GM23338 (cell line): ENCODE data around the gene SGCG. TPM values are rescaled to one million over a fixed set of nuclear protein-coding genes. Genes with fewer than 3 reads are reported as not detected.

Experiments used
- ATAC-seq: fragments of 200-7000 bp; cut with Tn5 transposase; 3 replicates; pipeline ENCODE4 v1.9.1; 2020
- DNase-seq: peaks from one replicate; pipeline ENCODE4 v3.0.0-alpha.2; 2015; ENCODE audit warnings: low spot score
- H2AFZ ChIP-seq: fragments of 200-600 bp; sonication (generic); 2 replicates; pipeline ENCODE4 v1.8.0; 2016; ENCODE audit warnings: antibody characterized with exemption, mild to moderate bottlenecking, moderate library complexity
- H3F3A ChIP-seq: fragments of 200-600 bp; sonication (generic); replicated peaks from 2 replicates; pipeline ENCODE4 v1.8.0; 2017; ENCODE audit warnings: antibody characterized with exemption, mixed run types, low read depth
- H3K27ac ChIP-seq: fragments of 200-600 bp; sonication (generic); 2 replicates; pipeline ENCODE4 v1.6.1; 2016; ENCODE audit warnings: low read depth
- H3K27me3 ChIP-seq: fragments of 200-600 bp; sonication (generic); 2 replicates; pipeline ENCODE4 v1.8.0; 2016; ENCODE audit warnings: mild to moderate bottlenecking, mixed run types, moderate library complexity; ENCODE audit not compliant: insufficient read depth
- H3K36me3 ChIP-seq: fragments of 200-600 bp; sonication (generic); 2 replicates; pipeline ENCODE4 v1.8.0; 2016; ENCODE audit warnings: mild to moderate bottlenecking; ENCODE audit not compliant: insufficient read depth
- H3K4me1 ChIP-seq: fragments of 200-600 bp; sonication (generic); 2 replicates; pipeline ENCODE4 v1.8.0; 2016; ENCODE audit warnings: mild to moderate bottlenecking, moderate library complexity; ENCODE audit not compliant: insufficient read depth
- H3K4me2 ChIP-seq: fragments of 200-600 bp; sonication (generic); 2 replicates; pipeline ENCODE4 v1.7.1; 2017; ENCODE audit warnings: mixed run types
- H3K4me3 ChIP-seq: fragments of 200-600 bp; sonication (generic); 2 replicates; pipeline ENCODE4 v1.6.1; 2016; ENCODE audit warnings: mixed run types
- H3K79me2 ChIP-seq: fragments of 200-600 bp; sonication (generic); replicated peaks from 2 replicates; pipeline ENCODE4 v1.8.0; 2017; ENCODE audit warnings: mild to moderate bottlenecking; ENCODE audit not compliant: insufficient read depth
- H3K9me2 ChIP-seq: fragments of 200-600 bp; sonication (generic); 2 replicates; pipeline ENCODE4 v1.8.0; 2017; ENCODE audit not compliant: insufficient read depth
- H4K20me1 ChIP-seq: fragments of 200-600 bp; sonication (generic); replicated peaks from 2 replicates; pipeline ENCODE4 v1.8.0; 2017; ENCODE audit warnings: mild to moderate bottlenecking; ENCODE audit not compliant: insufficient read depth
- H3K27ac Mint-ChIP-seq: 2 replicates; pipeline ENCODE4 v1.8.0; 2020; ENCODE audit warnings: inconsistent platforms, mild to moderate bottlenecking, moderate library complexity, mixed read lengths
- H3K27me3 Mint-ChIP-seq: 3 replicates; pipeline ENCODE4 v1.8.0; 2022; ENCODE audit warnings: low read depth, mild to moderate bottlenecking, moderate library complexity, mixed read lengths, inconsistent platforms; ENCODE audit not compliant: insufficient read depth, poor library complexity
- H3K36me3 Mint-ChIP-seq: 3 replicates; pipeline ENCODE4 v1.8.0; 2021; ENCODE audit warnings: low read depth, mild to moderate bottlenecking, inconsistent platforms, moderate library complexity, mixed read lengths
- H3K4me1 Mint-ChIP-seq: 3 replicates; pipeline ENCODE4 v1.8.0; 2020; ENCODE audit warnings: mild to moderate bottlenecking, inconsistent platforms, mixed read lengths
- H3K4me3 Mint-ChIP-seq: 3 replicates; pipeline ENCODE4 v1.8.0; 2021; ENCODE audit warnings: moderate library complexity, mild to moderate bottlenecking, inconsistent platforms, mixed read lengths
- H3K9me3 Mint-ChIP-seq: 3 replicates; pipeline ENCODE4 v1.8.0; 2020; ENCODE audit warnings: moderate library complexity, mild to moderate bottlenecking, inconsistent platforms, mixed read lengths
- CTCF ChIP-seq, 2 experiments: fragments of 200-600 bp in 1 of 2; sonication (generic) in 1 of 2; conservative IDR thresholded peaks; 2 replicates each; pipeline versions ENCODE4 v1.5.1 to v1.6.1; 2016 to 2017; ENCODE audit warnings: antibody characterized with exemption in 2 of 2, low read depth in 2 of 2, mild to moderate bottlenecking in 2 of 2, moderate library complexity in 1 of 2
- ETS1 ChIP-seq: IDR thresholded peaks from 2 replicates; pipeline ENCODE4 v1.6.1; 2016; ENCODE audit warnings: antibody characterized with exemption
- EZH2phosphoT487 ChIP-seq: fragments of 200-600 bp; sonication (generic); IDR thresholded peaks from one replicate; pipeline ENCODE4 v1.8.1; 2018; ENCODE audit warnings: antibody characterized with exemption; ENCODE audit not compliant: unreplicated experiment
- NANOG ChIP-seq: IDR thresholded peaks from 2 replicates; pipeline ENCODE4 v1.6.1; 2016; ENCODE audit warnings: antibody characterized with exemption, borderline replicate concordance
- ZNF331 ChIP-seq: fragments of 250-450 bp; sonication (Bioruptor Pico); IDR thresholded peaks from 2 replicates; pipeline ENCODE4 v1.5.0; 2020; ENCODE audit warnings: low read depth, mild to moderate bottlenecking, moderate library complexity
- ZNF462 ChIP-seq: fragments of 250-450 bp; sonication (Bioruptor Pico); IDR thresholded peaks from 2 replicates; pipeline ENCODE4 v1.5.0; 2020; ENCODE audit warnings: mild to moderate bottlenecking, moderate library complexity
- polyA plus RNA-seq: library from polyadenylated mRNA; unstranded; fragments of >200 nt; fragmentation: Nextera tagmentation; extraction: Ambion mirVana; gene quantifications from 2 replicates; pipeline ENCODE4 v1.2.1, GENCODE V29; 2016
- total RNA-seq: library from RNA; depleted of rRNA; stranded (reverse); fragments of >200 nt; shearing (Covaris generic); gene quantifications from 2 replicates; pipeline ENCODE4 v1.2.3, GENCODE V29; 2014

SGCG gene
- total and polyA plus RNA-seq, 2 experiments from 2014 or later: not detected

GRCh38 chr13:23235994-23236393 lies 55.2 kb downstream of the SGCG start:
- H3K9me3 Mint-ChIP-seq: no peaks in the 10 kb centered on the region
- TF ChIP-seq CTCF (conservative IDR thresholded peaks at IDR 0.05; ENCODE audit: low read depth in 2 of 2): no peak
- no peak for TF ChIP-seq ETS1
- no peak for TF ChIP-seq ZNF331
- TF ChIP-seq NANOG: no peak
- no peak for TF ChIP-seq EZH2phosphoT487
- no peak for TF ChIP-seq ZNF462 (CRISPR knock-in tag)
- Histone ChIP-seq H3K27ac (no peak overlapping the region), H4K20me1 (no peaks in the 10 kb centered on the region), H3K79me2 (no peaks in the 10 kb centered on the region), H3K4me2 (no peak overlapping the region), H3F3A (no peaks in the 10 kb centered on the region), H2AFZ (peak overlapping the region; percentile 35; the same call in 1 of the 2 replicates), H3K4me3 (no peak overlapping the region), H3K9me2 (no peaks in the 10 kb centered on the region), H3K36me3 (no peaks in the 10 kb centered on the region), H3K27me3 (no peaks in the 10 kb centered on the region), H3K4me1 (no peaks in the 10 kb centered on the region)
- H3K27me3 Mint-ChIP-seq: no peaks in the 10 kb centered on the region
- DNase-seq (no peak), ATAC-seq (no peak)
- H3K4me1 Mint-ChIP-seq: no peaks in the 10 kb centered on the region; the same call in 2 of the 3 replicates
- no peak overlapping the region for H3K27ac Mint-ChIP-seq
- H3K4me3 Mint-ChIP-seq: no peak overlapping the region
- H3K36me3 Mint-ChIP-seq: no peaks in the 10 kb centered on the region
